GM18909 (cell line): Measurements from ENCODE around the gene ERCC8.
"Not testable (repeated sequence)": the region's sequence is repeated elsewhere in the genome, so short reads cannot be mapped to it uniquely, and the experiment has no call there.

Source experiments
- ATAC-seq: cut with Tn5 transposase; IDR thresholded peaks from one replicate; pipeline ENCODE4 v1.9.1; 2021; ENCODE audit warnings: mild to moderate bottlenecking; ENCODE audit not compliant: unreplicated experiment, poor library complexity

The ERCC8 gene

GRCh38 chr5:60944904-60945812 lies at the start of gene ERCC8, which contains the start of gene NDUFAF2:
TSS of gene ERCC8 (minus strand) at chr5:60945070. CDS start at chr5:60945008, 62 bp downstream.
TSS of gene NDUFAF2 (plus strand) at chr5:60945205. CDS start at chr5:60945256, 51 bp downstream.
- ATAC-seq: peak; percentile 100

GRCh38 chr5:60993875-60994571 lies 49.2 kb upstream of the ERCC8 start:
- ATAC-seq: no peak

GRCh38 chr5:60993425-60993824 lies 48.6 kb upstream of the ERCC8 start:
- no peak for ATAC-seq

GRCh38 chr5:60992871-60993270 lies 48.0 kb upstream of the ERCC8 start:
- ATAC-seq: no peak

- ATAC-seq: no peak
Observed at GRCh38 chr5:60989790-60990189, 44.9 kb upstream of the ERCC8 start.

GRCh38 chr5:60982127-60982526 lies 37.3 kb upstream of the ERCC8 start:
- ATAC-seq: not testable (repeated sequence)

GRCh38 chr5:60980511-60980910 lies 35.6 kb upstream of the ERCC8 start:
- ATAC-seq: no peak

- ATAC-seq: no peak
Observed at GRCh38 chr5:60978968-60979367, 34.1 kb upstream of the ERCC8 start.

- ATAC-seq: no peak
Observed at GRCh38 chr5:60977956-60978737, 33.3 kb upstream of the ERCC8 start.

GRCh38 chr5:60972231-60972630 lies 27.4 kb upstream of the ERCC8 start:
- no peak for ATAC-seq

GRCh38 chr5:60961685-60962084 lies 16.8 kb upstream of the ERCC8 start:
- ATAC-seq: no peak

GRCh38 chr5:60960591-60960990 lies 15.7 kb upstream of the ERCC8 start:
- ATAC-seq: no peak

- ATAC-seq: no peak
Observed at GRCh38 chr5:60959156-60959555, 14.3 kb upstream of the ERCC8 start.

- no peak for ATAC-seq
Observed at GRCh38 chr5:60958712-60959111, 13.8 kb upstream of the ERCC8 start.

- ATAC-seq: no peak
Observed at GRCh38 chr5:60958088-60958487, 13.2 kb upstream of the ERCC8 start.

- ATAC-seq: no peak
Observed at GRCh38 chr5:60955239-60955638, 10.4 kb upstream of the ERCC8 start.

GRCh38 chr5:60948738-60949137 lies 3.9 kb upstream of the ERCC8 start:
- ATAC-seq: no peak

GRCh38 chr5:60945813-60946187 lies 930 bp upstream of the ERCC8 start:
- ATAC-seq: peak; percentile 26

GRCh38 chr5:60943624-60944023 lies 1.2 kb downstream of the ERCC8 start:
- no peak for ATAC-seq

GRCh38 chr5:60929024-60929423 lies 15.8 kb downstream of the ERCC8 start:
- ATAC-seq: no peak

GRCh38 chr5:60927450-60927849 lies 17.4 kb downstream of the ERCC8 start:
- ATAC-seq: no peak
